DOHH2 (cell line): ENCODE results near the gene CACNA1D.

Source experiments
- EZH2phosphoT487 ChIP-seq: fragments of 200-600 bp; sonication (generic); IDR thresholded peaks from 2 replicates; pipeline ENCODE4 v1.6.1; 2017; ENCODE audit warnings: borderline replicate concordance, mild to moderate bottlenecking, antibody characterized with exemption, low read length, moderate library complexity, mixed read lengths
- TF ChIP-seq, protein P1 (sequence below): fragments of 200-600 bp; sonication (generic); IDR thresholded peaks from one replicate; pipeline ENCODE4 v1.5.1; 2014; ENCODE audit warnings: antibody characterized with exemption, mild to moderate bottlenecking, low read depth, low read length; ENCODE audit not compliant: poor library complexity, severe bottlenecking

DNA sequence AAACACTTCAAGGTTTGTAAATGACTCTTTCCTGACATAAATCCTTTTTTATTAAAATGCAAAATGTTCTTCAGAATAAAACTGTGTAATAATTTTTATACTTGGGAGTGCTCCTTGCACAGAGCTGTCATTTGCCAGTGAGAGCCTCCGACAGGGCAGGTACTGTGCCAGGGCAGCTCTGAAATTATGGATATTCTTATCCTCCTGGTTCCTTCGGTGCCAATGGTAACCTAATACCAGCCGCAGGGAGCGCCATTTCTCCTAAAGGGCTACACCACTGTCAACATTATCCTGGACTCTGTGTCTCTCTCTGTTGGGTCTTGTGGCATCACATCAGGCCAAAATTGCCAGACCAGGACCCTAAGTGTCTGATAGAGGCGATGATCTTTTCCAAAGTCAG is 318.8 kb downstream of the CACNA1D start:
- no peak for TF ChIP-seq EZH2phosphoT487
- TF ChIP-seq, protein P1, sequence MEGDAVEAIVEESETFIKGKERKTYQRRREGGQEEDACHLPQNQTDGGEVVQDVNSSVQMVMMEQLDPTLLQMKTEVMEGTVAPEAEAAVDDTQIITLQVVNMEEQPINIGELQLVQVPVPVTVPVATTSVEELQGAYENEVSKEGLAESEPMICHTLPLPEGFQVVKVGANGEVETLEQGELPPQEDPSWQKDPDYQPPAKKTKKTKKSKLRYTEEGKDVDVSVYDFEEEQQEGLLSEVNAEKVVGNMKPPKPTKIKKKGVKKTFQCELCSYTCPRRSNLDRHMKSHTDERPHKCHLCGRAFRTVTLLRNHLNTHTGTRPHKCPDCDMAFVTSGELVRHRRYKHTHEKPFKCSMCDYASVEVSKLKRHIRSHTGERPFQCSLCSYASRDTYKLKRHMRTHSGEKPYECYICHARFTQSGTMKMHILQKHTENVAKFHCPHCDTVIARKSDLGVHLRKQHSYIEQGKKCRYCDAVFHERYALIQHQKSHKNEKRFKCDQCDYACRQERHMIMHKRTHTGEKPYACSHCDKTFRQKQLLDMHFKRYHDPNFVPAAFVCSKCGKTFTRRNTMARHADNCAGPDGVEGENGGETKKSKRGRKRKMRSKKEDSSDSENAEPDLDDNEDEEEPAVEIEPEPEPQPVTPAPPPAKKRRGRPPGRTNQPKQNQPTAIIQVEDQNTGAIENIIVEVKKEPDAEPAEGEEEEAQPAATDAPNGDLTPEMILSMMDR = no peak
